ENCODE measurements around the gene COLEC12. TPM values are rescaled to one million over a fixed set of nuclear protein-coding genes. Genes with fewer than 3 reads are reported as not detected.
A peak's percentile ranks its signal among the peaks of the same experiment; 100 is the strongest.
"Not testable (repeated sequence)": the region's sequence is repeated elsewhere in the genome, so short reads cannot be mapped to it uniquely, and the experiment has no call there.

Gene COLEC12
- total RNA-seq, 1 donor from 2014 or later, result 93.7 TPM

- DNase-seq (ENCODE audit: low spot score), result peak; percentile 54
Observed at GRCh38 chr18:293536-293935, 207.0 kb downstream of the COLEC12 start.

- no peak for DNase-seq (ENCODE audit: low spot score)
Observed at GRCh38 chr18:292271-292670, 208.2 kb downstream of the COLEC12 start.

GRCh38 chr18:289970-290369 is 210.5 kb downstream of the COLEC12 start:
- not testable (repeated sequence) for DNase-seq (ENCODE audit: low spot score)

GRCh38 chr18:289026-289425 is 211.5 kb downstream of the COLEC12 start:
- DNase-seq (ENCODE audit: low spot score), result peak; percentile 3

GRCh38 chr18:286515-287310 is 213.8 kb downstream of the COLEC12 start:
- DNase-seq (ENCODE audit: low spot score), result peak; percentile 39

- no peak for DNase-seq (ENCODE audit: low spot score)
Observed at GRCh38 chr18:285817-286216, 214.7 kb downstream of the COLEC12 start.

GRCh38 chr18:275486-275885 is 225.0 kb downstream of the COLEC12 start:
- peak; percentile 10 for DNase-seq (ENCODE audit: low spot score)

- DNase-seq (ENCODE audit: low spot score), result no peak
Observed at GRCh38 chr18:274313-274712, 226.2 kb downstream of the COLEC12 start.

GRCh38 chr18:273525-273924 is 227.0 kb downstream of the COLEC12 start:
- DNase-seq (ENCODE audit: low spot score), result no peak

- DNase-seq (ENCODE audit: low spot score), result no peak
Observed at GRCh38 chr18:272650-273049, 227.9 kb downstream of the COLEC12 start.

- no peak for DNase-seq (ENCODE audit: low spot score)
Observed at GRCh38 chr18:269480-270095, 230.9 kb downstream of the COLEC12 start.

- DNase-seq (ENCODE audit: low spot score), result peak; percentile 96
Observed at GRCh38 chr18:267688-268552, 232.6 kb downstream of the COLEC12 start, which contains the start of gene THOC1. Gene THOC1 (minus strand): TSS chr18:268047. CDS start chr18:268019, 28 bp downstream.

- DNase-seq (ENCODE audit: low spot score), result no peak
Observed at GRCh38 chr18:267380-267687, 233.2 kb downstream of the COLEC12 start.

Other genes starting within 250 kb of the COLEC12 start
- gene THOC1, start 232.7 kb downstream of the COLEC12 start, total RNA-seq (ENCODE audit: insufficient read depth, low replicate concordance), result 108 TPM
- gene CETN1, start 79.7 kb upstream of the COLEC12 start, total RNA-seq (ENCODE audit: insufficient read depth, low replicate concordance), result not detected
- gene CLUL1, start 96.3 kb upstream of the COLEC12 start, total RNA-seq (ENCODE audit: insufficient read depth, low replicate concordance), result 0.72 TPM
- 6.0 TPM for gene TYMS, start 157.0 kb upstream of the COLEC12 start, total RNA-seq (ENCODE audit: insufficient read depth, low replicate concordance)
- gene ENOSF1, start 211.9 kb upstream of the COLEC12 start, total RNA-seq (ENCODE audit: insufficient read depth, low replicate concordance), result 45.5 TPM

All from umbilical cord (tissue), 2 donors.